Endothelial cell of hepatic sinusoid (primary cell): ENCODE measurements around the gene USE1.

ENCODE experiments used
- in situ Hi-C: cut with HindIII; loops from 2 replicates; pipeline ENCODE4 v1.10.0; 2017; ENCODE audit warnings: low sequenced_read_pairs

Gene USE1

DNA sequence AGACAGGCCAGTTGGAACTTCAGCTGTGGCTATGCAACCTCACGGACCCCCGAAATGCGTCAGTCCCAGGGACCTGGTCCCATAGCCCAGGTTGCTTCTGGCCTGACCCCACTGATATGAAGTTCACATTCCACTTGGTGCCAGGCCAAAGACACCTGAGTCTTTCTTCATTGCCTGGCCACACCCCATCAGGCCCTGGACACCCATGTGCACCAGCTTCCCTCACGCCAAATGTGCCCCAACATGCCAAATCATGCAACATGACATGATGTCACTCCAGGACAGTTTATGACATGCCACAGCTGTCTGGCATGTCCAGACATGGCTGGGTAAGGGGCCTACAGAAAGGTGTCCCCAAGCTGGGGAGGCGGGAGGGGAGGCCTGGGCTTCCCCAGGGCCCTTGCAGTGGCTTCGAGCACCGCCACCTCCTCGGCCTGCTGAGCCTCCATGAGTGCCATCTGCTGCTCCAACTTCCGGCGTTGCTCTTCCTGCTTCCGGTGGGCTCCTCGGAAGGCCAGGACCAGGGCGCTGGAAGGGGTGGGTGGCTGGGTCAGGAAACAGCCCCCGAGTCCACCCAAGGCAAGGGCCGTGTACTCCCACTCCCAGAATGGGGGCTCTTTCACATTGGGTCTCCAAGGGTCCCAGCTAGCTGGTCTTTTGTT is 34.9 kb downstream of the USE1 start:
- in situ Hi-C loops = loop anchor here (10.0 kb wide), 2 partner anchors 55 to 85 kb away; partner anchors contain the start of genes ABHD8, DDA1 and MRPL34

DNA sequence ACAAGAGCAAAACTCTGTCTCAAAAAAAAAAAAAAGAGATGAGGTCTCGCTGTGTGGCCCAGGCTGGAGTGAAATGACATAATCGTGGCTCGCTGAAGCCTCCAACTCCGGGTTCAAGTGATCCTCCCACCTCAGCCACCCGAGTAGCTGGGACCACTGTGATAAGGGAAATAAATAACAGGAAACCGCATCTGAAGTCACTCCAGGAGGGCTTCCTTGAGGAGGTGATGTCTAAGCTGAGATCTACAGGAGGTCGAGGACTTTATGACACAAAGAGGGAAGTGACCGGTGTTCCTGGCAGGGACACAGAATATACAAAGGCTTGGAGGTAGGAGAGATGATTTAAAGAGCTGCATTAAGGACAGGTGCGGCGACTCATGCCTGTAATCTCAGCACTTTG is 39.5 kb downstream of the USE1 start:
- in situ Hi-C loops = no loop called here

DNA sequence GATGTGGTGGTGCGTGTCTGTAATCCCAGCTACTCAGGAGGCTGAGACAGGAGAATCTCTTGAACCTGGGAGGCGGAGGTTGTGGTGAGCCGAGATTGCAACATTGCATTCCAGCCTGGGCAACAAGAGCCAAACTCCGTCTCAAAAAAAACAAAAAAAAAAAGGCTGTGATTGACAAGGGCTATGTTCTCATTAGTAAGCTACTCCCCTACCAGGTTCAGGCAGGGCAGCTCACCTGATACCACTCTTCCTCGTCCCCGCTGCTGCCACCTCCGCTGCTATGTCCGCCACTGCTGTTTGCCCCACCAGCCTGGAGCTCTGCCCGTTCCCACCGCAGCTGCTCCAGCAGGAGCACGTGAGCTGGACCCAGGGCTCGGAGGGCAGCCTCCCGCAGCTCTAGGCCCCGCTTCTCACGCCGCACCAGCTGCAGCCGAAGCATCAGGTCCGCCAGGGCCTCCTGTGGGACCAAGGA is 40.0 kb downstream of the USE1 start:
- in situ Hi-C loops = no loop called here

DNA sequence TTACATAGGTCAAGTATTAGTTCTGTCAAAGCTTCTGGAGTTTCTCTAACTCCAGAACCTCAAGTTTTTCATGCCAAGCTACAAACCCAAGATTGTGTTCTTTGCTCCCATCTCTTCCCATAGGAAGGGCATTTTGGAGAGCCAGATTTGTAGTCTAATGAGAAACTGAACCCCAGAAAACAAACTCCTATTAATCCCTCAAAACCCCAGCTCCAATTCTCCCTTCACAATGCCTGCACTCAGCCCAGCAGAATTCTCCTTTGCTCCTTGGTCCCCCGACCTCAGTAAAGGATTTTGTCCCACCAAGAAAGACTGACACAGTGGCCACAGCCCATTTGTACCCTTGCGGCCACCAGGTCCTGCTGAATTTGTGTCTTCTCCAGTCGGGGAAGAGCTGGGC is 41.0 kb downstream of the USE1 start:
- in situ Hi-C loops = no loop called here

DNA sequence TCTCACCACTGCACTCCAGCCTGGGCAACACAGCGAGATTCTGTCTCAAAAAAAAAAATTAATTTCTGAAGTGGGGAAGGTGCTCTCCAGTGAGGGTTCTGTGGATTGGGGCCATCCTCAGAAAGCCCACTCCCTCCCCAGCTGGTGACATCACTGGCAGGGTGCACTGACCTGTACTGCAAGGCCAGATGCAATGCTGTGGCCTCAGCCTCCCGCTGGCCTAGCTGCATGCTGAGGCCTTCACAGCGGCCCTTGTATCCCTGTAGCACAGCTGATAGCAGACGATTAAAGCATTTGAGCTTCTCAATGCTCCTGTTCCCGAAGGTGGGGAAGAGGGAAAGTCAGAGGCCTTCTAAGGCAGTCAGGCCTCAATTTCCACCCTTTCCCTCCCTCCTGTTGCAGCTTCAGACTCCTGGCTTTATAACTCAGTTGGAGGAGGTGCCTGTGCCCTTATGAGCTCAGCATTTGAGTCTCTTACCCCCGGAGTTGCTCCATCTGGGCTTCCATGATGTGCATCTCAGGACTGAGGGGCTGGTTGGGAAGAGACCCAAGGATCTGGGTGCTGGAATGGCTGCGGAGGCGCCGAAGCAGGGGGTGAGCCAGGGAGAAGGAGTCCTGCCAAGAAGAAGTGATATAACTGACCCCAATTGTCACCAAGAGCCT is 44.1 kb downstream of the USE1 start:
- in situ Hi-C loops = no loop called here

DNA sequence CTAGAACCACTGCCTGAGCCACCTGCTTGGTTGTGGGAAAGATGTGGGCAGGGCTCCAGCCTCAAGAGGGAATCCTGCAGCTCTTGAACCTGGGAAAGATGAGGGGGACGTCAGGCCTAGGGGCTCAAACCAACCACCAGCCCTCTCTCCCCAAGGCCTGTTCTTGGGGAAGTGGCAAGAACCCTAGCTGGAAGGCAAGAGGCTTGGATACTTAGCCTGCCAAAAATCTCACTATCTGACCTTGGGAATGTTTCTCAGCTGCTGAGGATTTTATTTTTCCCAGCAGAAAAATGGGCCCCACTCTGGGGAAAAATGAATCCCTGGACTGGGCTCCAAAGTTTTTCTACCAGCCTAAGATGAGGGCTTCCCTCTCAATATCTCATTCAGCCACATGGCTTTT is 44.8 kb downstream of the USE1 start:
- in situ Hi-C loops = no loop called here

DNA sequence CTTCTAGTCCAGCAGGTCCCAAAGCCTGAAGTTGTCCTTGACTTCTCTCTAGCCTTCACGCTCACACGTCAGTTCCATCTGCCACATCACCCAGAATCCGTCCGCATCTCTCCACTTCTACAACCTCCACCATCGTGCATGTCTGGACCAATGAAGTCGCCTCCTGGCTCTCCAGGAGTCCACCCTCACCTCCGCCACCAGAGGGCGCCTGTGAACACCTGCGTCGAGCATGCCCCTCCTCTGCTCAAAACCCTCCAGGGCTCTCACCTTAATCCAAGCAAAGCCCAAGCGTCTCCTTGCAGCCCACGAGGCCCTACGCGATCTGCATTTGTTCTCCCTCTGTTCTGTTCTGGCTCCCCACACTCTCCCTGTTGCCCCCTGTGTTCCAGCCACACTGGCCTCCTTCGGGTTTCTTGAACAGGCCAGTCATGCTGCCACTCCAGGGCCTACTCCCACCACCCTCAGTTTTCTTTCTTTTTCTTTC is 45.7 kb downstream of the USE1 start:
- in situ Hi-C loops = no loop called here

DNA sequence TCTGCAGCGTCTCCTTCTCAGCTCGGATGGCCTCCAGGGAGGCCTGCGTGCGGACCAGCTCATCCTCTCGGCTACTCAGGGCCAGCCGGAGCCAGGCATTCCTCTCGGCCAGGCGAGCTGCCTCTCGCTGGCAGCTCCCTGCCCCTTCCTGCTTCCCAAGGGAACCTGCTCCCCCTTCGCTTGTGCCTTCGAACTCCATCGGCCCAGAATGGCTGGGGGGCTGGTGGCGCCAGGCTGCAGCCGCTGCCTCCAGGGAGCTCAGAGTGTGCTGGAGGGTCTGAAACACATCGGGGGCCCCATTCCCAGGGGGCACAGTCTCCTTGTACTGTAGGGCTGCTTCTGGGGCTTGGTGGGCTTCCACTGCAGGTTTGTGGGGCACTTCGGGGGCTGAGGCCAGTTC is 47.4 kb downstream of the USE1 start:
- in situ Hi-C loops = no loop called here

DNA sequence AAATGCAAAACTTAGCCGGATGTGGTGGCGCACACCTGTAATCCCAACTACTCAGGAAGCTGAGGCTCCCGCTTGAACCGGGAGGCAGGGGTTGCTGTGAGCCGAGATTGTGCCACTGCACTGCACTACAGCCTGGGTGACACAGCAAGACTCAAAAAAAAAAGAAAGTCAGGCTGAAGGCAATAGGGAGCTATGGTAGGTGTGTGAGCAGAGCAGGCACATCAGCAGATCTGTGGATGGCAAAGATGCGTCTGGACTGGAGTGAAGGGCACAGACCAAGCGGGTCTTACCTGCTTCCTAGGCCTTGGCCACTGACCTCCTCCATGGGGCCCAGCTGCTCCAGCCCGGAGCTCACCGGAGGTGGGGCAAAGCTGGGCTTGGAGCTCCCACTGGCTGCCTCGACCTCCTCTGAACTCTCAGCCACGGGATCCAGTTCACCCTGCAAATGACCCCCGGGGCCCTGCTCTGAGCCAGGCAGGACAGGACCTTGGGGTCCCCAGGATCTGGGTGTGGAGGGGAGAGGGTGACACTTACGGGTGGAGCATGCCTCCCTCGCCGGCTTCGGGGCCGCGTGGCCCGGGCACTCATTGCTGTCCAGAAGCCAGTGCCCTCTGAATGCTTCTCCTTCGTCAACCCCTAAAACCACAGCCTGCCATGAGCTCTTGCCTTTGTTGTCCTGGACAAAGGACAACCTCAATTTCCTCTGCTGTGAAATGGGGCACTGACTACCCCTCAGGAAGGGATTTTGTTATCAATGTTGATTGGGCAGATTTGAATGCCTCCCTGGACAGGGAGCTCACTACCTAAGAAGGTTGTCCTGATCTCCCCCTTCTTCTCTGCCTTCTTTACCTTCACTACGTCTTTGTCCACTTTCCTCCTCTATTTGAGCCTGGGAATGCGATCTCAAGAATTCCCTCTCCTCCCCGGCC is 48.8 kb downstream of the USE1 start:
- in situ Hi-C loops = no loop called here

DNA sequence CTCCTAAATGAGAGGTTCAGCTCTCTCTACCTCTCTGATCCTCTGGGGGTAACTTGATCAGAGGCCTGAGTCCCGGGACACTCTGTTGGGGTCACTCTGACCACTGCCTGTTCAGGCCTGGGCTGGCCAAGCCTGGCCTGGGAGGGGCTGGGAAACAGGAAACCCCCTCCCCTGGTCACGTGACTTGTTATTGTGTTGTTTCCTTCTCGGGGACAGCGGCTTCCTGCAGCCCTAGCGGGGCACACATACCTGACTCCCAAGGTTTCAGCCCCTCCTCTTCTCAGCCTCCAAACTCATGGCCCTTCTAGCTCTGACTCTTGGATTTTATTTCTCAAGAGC is 49.5 kb downstream of the USE1 start, which contains the start of gene USHBP1:
TSS of gene USHBP1 (minus strand) at position 105 of the 339 bp plus-strand sequence. CDS start 446 bp downstream, outside the sequence.
- in situ Hi-C loops = no loop called here

DNA sequence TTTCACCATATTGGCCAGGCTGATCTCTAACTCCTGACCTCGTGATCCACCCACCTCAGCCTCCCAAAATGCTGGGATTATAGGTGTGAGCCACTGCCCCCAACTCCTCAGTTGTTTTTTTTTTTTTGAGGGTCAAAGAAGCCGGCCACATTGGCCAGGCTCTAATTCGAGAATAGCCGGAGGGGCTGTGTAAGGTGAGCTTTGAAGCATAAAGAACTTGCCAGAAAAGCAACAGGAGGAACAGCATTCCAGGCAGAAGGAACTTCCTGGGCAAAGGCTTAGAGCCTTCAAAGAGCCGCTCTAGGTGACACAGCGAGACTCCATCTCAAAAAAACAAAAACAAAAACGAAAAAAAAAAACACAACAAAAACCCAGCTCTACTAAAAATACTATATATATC is 50.9 kb downstream of the USE1 start:
- in situ Hi-C loops = no loop called here

DNA sequence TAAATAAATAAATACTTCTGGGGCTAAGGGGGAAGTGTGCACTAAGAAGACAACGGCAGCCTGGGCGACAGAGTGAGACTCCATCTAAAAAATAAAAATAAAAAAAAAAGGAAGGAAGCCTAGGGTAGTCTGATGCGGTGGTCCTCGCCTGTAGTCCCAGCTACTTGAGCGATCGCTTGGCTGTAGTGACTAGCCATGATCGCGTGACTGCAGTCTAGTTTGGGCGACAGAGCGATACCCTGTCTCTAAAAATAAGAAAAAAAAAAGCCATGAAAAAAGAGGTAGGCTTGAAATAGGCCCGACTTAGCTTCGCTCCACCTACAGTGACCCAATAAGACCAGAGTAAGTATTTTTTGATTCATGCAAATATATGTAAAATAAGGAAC is 51.4 kb downstream of the USE1 start:
- in situ Hi-C loops = no loop called here

DNA sequence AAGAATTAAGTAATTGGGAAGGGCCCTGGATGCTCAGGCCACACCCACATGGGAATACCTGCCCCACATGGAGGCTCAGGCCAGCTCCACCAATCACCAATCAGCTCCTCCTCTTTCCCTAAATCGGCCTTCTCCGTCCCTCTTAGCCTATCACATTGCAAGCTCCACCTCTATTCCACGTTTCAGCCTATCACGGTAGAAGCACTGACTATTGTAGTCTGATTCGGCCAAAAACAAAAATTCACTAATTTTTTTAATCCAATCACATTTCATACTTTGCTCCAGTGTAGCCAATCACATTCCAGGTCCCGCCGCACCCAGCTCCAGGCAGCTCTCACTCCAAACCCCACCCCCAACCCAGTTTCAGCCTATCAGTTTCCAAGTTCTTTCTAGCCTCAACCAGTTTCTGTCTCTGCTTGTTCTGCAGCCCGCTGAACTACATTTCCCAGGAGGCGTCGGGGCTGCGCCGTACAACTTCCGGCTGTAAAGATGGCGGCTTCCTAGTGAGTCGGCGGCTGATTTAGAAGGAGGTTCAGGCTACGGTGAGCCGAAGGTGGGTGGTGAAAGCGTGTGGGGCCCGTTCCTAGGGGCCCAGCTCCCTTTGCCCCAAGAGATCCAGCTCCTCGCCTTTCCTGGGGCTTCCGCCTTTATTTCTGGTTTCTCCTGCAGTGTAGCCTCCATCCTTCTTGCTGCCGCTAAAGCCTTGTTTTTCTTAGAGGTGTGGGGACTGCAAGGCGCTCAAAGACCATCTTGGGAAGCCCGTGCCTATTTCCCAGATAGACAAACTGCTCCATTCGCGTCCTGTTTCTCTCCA is 52.0 kb downstream of the USE1 start, which contains the start of gene BABAM1:
TSS of gene BABAM1 (plus strand) at position 469 of the 814 bp plus-strand sequence. CDS start 1,364 bp downstream, outside the sequence.
- in situ Hi-C loops = no loop called here

DNA sequence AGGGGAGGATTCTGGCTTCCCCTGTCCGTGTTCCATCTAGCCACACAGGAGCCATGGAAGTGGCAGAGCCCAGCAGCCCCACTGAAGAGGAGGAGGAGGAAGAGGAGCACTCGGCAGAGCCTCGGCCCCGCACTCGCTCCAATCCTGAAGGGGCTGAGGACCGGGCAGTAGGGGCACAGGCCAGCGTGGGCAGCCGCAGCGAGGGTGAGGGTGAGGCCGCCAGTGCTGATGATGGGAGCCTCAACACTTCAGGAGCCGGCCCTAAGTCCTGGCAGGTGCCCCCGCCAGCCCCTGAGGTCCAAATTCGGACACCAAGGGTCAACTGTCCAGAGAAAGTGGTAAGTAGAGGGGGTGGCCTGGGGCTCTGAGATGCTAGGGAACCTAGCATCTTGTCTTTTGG is 53.6 kb downstream of the USE1 start:
- in situ Hi-C loops = no loop called here
